ENCODE results near the gene LRP8. TPM values are rescaled to one million over a fixed set of nuclear protein-coding genes. Genes with fewer than 3 reads are reported as not detected.

The LRP8 gene
- total RNA-seq, 3 donors from 2014 or later = 1.3 to 6.5 (median 1.4) TPM

DNA sequence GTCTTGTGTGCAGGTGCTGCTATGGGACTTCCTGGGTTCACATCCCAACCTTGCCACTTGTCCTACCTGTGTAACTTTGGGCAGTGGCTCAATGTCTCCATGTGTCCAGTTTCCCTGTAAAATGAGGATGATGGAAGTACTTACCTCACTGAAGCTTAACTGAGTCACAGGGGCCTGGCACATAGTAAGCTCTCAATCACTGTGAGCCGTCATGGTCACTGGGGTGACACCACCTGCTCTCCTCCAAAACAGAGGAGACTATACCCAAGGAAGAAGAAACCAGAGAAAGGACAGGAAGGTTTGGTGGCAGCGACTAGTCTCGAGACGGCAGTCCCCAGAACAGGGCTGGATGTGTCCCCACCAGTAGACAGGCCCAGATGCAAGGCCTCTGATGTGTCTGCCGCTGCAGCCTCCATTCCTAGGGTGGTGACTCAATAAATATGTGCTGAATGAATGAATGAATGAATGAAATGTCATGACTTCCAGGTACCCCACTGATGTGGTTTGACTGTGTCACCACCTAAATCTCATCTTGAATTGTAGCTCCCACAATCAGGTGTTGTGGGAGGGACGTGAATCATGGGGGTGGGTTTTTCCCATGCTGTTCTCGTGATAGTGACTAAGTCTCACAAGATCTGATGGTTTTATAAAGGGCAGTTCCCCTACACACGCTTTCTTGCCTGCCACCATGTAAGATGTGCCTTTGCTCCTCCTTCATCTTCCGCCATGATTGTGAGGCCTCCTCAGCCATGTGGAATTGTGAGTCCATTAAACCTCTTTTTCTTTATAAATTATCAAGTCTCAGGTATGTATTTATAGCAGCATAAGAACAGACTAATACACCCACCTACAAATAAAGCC lies 13.0 kb upstream of the LRP8 start:
- ATAC-seq = no peak
- H3K4me1 ChIP-seq (ENCODE audit: low read depth) = no peaks in the 10 kb centered on the region
- TF ChIP-seq, protein P1, sequence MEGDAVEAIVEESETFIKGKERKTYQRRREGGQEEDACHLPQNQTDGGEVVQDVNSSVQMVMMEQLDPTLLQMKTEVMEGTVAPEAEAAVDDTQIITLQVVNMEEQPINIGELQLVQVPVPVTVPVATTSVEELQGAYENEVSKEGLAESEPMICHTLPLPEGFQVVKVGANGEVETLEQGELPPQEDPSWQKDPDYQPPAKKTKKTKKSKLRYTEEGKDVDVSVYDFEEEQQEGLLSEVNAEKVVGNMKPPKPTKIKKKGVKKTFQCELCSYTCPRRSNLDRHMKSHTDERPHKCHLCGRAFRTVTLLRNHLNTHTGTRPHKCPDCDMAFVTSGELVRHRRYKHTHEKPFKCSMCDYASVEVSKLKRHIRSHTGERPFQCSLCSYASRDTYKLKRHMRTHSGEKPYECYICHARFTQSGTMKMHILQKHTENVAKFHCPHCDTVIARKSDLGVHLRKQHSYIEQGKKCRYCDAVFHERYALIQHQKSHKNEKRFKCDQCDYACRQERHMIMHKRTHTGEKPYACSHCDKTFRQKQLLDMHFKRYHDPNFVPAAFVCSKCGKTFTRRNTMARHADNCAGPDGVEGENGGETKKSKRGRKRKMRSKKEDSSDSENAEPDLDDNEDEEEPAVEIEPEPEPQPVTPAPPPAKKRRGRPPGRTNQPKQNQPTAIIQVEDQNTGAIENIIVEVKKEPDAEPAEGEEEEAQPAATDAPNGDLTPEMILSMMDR (IDR thresholded peaks at IDR 0.05) = no peak
- H3K4me3 ChIP-seq = no peak overlapping the region
- intact Hi-C loops (cut with DNase I, micrococcal nuclease) = no loop called here
- no peaks in the 10 kb centered on the region for H3K36me3 ChIP-seq (ENCODE audit: low read depth)
- no peaks in the 10 kb centered on the region for H3K9me3 ChIP-seq
- DNase-seq = no peak

DNA sequence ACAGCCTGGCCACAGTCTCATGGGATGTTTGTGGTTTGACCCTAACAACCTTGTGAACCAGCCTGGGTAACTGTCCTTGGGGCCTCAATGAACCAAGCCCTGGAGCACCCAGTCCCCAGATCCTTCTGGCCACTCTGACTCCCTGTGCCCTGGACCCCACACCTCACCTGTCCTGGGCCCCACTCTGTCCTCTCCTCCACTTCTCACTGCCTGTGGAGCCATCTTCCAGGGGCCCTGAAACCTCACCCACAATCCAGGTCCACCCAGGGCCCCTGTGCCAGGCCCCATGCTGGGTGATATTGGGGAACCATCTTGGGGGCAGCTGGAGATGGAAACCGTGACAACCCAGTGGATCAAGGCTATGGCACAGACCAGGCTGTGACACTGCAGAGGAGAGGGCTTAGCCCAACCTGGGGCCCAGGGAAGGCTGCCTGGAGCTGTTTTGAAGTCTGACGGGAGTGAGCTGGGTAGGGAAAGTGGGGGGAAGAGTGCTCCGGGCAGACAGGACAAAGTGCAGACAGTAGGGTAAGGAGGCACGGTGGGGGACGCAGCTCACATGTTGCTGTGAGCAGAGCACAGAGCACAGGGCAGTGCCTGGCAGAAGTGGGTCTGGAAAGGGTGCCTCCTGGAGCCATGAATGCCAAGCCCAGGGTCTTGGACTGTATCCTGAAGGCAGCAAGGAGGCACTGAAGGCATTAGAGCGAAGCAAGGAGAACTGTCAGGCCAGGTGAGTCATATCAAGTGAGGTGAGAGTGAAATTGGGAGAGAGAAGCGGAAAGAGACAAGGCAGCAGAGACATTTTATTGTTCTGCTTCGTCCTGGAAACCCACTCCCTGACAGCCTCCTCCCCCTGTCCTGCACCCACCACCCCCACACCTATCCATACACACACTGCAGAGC lies 12.1 kb upstream of the LRP8 start:
- intact Hi-C loops (cut with DNase I, micrococcal nuclease) = no loop called here
- H3K4me3 ChIP-seq = no peak overlapping the region
- no peaks in the 10 kb centered on the region for H3K36me3 ChIP-seq (ENCODE audit: low read depth)
- no peaks in the 10 kb centered on the region for H3K4me1 ChIP-seq (ENCODE audit: low read depth)
- TF ChIP-seq, protein P1 (IDR thresholded peaks at IDR 0.05) = no peak
- ATAC-seq = no peak
- no peaks in the 10 kb centered on the region for H3K9me3 ChIP-seq
- no peak for DNase-seq

DNA sequence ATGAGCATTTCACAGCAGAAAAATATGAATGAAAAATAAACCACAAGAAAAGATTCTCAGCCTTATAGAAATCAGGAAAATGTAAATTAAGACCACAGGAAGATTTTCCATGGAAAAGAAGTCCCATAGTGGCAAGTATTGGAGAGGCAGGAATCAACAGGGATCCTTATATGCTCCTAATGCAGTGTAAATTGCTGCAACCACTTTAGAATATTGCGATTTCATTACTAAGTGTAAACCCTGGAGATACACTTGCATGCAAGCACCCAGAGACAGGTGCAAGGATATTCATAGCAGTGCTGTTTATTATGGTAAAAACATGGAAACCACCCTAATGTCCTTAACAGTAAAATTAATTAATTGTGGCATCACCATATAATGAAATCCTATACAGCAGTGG lies 10.6 kb upstream of the LRP8 start:
- DNase-seq (no peak), ATAC-seq (no peak)
- Histone ChIP-seq H3K36me3 (ENCODE audit: low read depth) (no peaks in the 10 kb centered on the region), H3K4me1 (ENCODE audit: low read depth) (no peaks in the 10 kb centered on the region), H3K4me3 (no peak overlapping the region), H3K9me3 (no peaks in the 10 kb centered on the region)
- intact Hi-C loops (cut with DNase I, micrococcal nuclease) = no loop called here
- TF ChIP-seq, protein P1 (IDR thresholded peaks at IDR 0.05) = no peak

DNA sequence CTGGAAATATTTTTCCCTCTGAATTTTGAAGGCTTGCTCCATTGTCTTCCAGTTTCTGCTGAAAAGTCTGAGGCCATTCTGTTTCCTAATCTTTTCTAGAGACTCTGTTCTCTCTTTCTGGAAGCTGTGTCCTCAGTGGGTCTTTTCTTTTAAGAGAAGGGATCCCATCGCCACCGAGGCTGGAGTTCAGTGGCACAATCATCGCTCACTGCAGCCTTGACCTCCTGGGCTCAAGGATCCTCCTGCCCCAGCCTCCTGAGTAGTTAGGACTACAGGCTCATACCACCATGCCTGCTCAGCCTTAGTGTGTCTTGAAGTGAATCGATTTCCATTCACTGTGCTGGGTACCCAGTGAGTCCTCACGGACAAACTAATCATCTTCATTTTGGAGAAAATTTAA lies 9.6 kb upstream of the LRP8 start:
- Histone ChIP-seq H3K36me3 (ENCODE audit: low read depth) (no peaks in the 10 kb centered on the region), H3K9me3 (no peaks in the 10 kb centered on the region), H3K4me3 (no peak overlapping the region), H3K4me1 (ENCODE audit: low read depth) (no peaks in the 10 kb centered on the region)
- intact Hi-C loops (cut with DNase I, micrococcal nuclease) = no loop called here
- DNase-seq (no peak), ATAC-seq (no peak)
- TF ChIP-seq, protein P1 (IDR thresholded peaks at IDR 0.05) = no peak

DNA sequence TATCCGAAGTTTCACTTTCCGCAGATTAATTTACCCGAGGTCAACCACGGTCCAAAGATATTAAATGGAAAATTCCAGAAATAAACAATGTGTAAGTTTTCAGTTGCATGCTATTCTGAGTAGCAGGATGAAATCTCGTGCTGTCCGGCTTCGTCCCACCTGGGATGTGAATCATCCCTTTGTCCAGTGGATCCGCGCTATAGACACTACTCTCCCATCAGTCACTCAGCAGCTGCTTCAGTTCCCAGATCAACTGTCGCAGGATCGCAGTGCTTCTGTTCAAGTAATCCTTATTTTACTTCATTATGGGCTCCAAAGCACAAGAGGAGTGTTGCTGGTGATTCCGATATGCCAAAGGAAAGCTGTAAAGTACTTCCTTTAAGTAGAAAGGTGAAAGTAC lies 8.3 kb upstream of the LRP8 start:
- Histone ChIP-seq H3K9me3 (no peaks in the 10 kb centered on the region), H3K36me3 (ENCODE audit: low read depth) (no peaks in the 10 kb centered on the region), H3K4me1 (ENCODE audit: low read depth) (no peaks in the 10 kb centered on the region), H3K4me3 (no peak overlapping the region)
- intact Hi-C loops (cut with DNase I, micrococcal nuclease) = no loop called here
- DNase-seq (no peak), ATAC-seq (no peak)
- TF ChIP-seq, protein P1 (IDR thresholded peaks at IDR 0.05) = no peak
